Measurements from ENCODE around the gene CACNA1C. TPM values are rescaled to one million over a fixed set of nuclear protein-coding genes. Genes with fewer than 3 reads are reported as not detected.

The CACNA1C gene
- total RNA-seq, 1 donor from 2014 or later, result 15.6 TPM

GRCh38 chr12:2669560-2669959 is 616.8 kb downstream of the CACNA1C start:
- Histone ChIP-seq H3K27me3 (no peaks in the 10 kb centered on the region), H3K9me3 (no peaks in the 10 kb centered on the region), H3K4me3 (no peak overlapping the region), H3K4me1 (no peaks in the 10 kb centered on the region), H3K36me3 (peaks cover 10% of the 10 kb centered on the region), H3K27ac (no peak overlapping the region)
- TF ChIP-seq, protein P1, sequence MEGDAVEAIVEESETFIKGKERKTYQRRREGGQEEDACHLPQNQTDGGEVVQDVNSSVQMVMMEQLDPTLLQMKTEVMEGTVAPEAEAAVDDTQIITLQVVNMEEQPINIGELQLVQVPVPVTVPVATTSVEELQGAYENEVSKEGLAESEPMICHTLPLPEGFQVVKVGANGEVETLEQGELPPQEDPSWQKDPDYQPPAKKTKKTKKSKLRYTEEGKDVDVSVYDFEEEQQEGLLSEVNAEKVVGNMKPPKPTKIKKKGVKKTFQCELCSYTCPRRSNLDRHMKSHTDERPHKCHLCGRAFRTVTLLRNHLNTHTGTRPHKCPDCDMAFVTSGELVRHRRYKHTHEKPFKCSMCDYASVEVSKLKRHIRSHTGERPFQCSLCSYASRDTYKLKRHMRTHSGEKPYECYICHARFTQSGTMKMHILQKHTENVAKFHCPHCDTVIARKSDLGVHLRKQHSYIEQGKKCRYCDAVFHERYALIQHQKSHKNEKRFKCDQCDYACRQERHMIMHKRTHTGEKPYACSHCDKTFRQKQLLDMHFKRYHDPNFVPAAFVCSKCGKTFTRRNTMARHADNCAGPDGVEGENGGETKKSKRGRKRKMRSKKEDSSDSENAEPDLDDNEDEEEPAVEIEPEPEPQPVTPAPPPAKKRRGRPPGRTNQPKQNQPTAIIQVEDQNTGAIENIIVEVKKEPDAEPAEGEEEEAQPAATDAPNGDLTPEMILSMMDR (IDR thresholded peaks at IDR 0.05), result no peak
- ATAC-seq, result no peak
- DNase-seq, result no peak
- intact Hi-C loops (cut with DNase I), result no loop called here

- no peak overlapping the region for H3K27ac ChIP-seq
- TF ChIP-seq, protein P1 (IDR thresholded peaks at IDR 0.05), result no peak
- no peaks in the 10 kb centered on the region for H3K4me1 ChIP-seq
- intact Hi-C loops (cut with DNase I), result no loop called here
- no peak for ATAC-seq
- H3K27me3 ChIP-seq, result no peaks in the 10 kb centered on the region
- no peak overlapping the region for H3K4me3 ChIP-seq
- no peak for DNase-seq
- H3K36me3 ChIP-seq, result no peaks in the 10 kb centered on the region
- no peaks in the 10 kb centered on the region for H3K9me3 ChIP-seq
Observed at GRCh38 chr12:2672863-2673262, 620.1 kb downstream of the CACNA1C start.

- no peaks in the 10 kb centered on the region for H3K4me1 ChIP-seq
- H3K9me3 ChIP-seq, result no peaks in the 10 kb centered on the region
- H3K27me3 ChIP-seq, result no peaks in the 10 kb centered on the region
- DNase-seq (no peak), ATAC-seq (no peak)
- TF ChIP-seq, protein P1 (IDR thresholded peaks at IDR 0.05), result no peak
- intact Hi-C loops (cut with DNase I), result no loop called here
- no peak overlapping the region for H3K27ac ChIP-seq
- no peaks in the 10 kb centered on the region for H3K36me3 ChIP-seq
- H3K4me3 ChIP-seq, result no peak overlapping the region
Observed at GRCh38 chr12:2673966-2674810, 621.4 kb downstream of the CACNA1C start.

DNA sequence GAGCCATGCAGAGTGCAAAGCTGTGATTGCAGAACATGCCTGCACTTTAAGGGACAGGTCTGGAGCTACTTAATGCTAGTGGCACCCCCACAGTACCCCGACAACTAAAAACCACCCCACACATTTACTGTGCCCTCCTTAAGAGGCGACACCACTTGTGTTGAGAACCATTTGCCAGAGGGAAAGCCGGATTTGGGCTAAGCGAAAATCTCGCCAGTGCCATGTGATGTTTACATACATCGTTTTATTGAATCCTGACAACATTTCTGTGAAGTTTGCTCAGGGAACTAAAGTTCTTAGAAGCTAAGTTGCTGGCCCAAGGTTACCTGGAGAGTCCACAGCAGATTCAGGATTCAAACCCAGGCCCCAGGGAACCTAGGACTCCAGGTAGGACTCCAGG is 623.0 kb downstream of the CACNA1C start:
- no peak overlapping the region for H3K4me3 ChIP-seq
- TF ChIP-seq, protein P1 (IDR thresholded peaks at IDR 0.05), result no peak
- H3K4me1 ChIP-seq, result no peaks in the 10 kb centered on the region
- H3K36me3 ChIP-seq, result no peaks in the 10 kb centered on the region
- no peaks in the 10 kb centered on the region for H3K9me3 ChIP-seq
- intact Hi-C loops (cut with DNase I), result no loop called here
- H3K27ac ChIP-seq, result no peak overlapping the region
- H3K27me3 ChIP-seq, result no peaks in the 10 kb centered on the region
- DNase-seq, result no peak
- no peak for ATAC-seq

DNA sequence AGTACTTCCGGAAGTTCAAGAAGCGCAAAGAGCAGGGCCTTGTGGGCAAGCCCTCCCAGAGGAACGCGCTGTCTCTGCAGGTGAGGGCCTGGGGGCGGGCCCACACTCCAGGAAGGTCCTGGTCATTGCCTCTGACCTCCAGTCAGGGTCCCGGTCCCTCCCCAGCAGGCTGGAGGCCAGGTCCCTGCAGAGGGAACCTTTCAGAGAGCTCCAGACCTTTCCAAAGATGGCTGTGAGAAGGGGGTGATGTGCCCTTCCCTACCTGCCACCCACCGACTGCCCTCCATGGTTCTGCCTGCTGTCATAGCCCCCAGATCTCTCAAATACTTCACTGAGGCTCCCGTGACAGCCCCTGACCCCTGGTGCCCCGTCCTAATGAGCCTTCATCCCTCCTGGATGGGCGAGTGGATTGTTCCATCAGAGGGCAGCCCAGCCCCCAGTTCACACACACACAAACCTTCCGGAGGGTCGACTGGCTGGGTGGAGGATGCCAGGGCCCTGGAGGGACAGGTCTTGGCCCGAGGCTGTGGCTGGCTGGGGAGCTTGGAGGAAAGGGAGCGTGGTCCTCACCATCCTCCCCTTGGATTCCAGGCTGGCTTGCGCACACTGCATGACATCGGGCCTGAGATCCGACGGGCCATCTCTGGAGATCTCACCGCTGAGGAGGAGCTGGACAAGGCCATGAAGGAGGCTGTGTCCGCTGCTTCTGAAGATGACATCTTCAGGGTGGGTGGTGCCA is 624.5 kb downstream of the CACNA1C start:
- ATAC-seq, result no peak
- H3K27ac ChIP-seq, result no peak overlapping the region
- TF ChIP-seq, protein P1 (IDR thresholded peaks at IDR 0.05), result no peak
- no peaks in the 10 kb centered on the region for H3K27me3 ChIP-seq
- H3K4me3 ChIP-seq, result no peak overlapping the region
- H3K9me3 ChIP-seq, result no peaks in the 10 kb centered on the region
- intact Hi-C loops (cut with DNase I), result no loop called here
- DNase-seq, result no peak
- no peaks in the 10 kb centered on the region for H3K36me3 ChIP-seq
- H3K4me1 ChIP-seq, result no peaks in the 10 kb centered on the region

Measured in upper lobe of right lung (tissue), 1 donor.